Suprapubic skin (tissue), 4 donors: Measurements from ENCODE around the gene TEP1. TPM values are rescaled to one million over a fixed set of nuclear protein-coding genes. Genes with fewer than 3 reads are reported as not detected.

Source experiments
- DNase-seq, 2 donors: peaks; one replicate each; pipeline ENCODE4 v3.0.0-alpha.2; 2019; ENCODE audit warnings: low spot score in 2 of 2
- H3K27ac ChIP-seq: fragments of 200-600 bp; sonication (generic); one replicate; pipeline ENCODE4 v1.5.1; 2019
- H3K27me3 ChIP-seq: fragments of 200-600 bp; sonication (generic); one replicate; pipeline ENCODE4 v1.5.1; 2019
- H3K36me3 ChIP-seq: fragments of 200-600 bp; sonication (generic); one replicate; pipeline ENCODE4 v1.5.1; 2019
- H3K4me1 ChIP-seq: fragments of 200-600 bp; sonication (generic); one replicate; pipeline ENCODE4 v1.5.1; 2019
- H3K4me3 ChIP-seq: fragments of 200-600 bp; sonication (generic); one replicate; pipeline ENCODE4 v1.5.1; 2019; ENCODE audit warnings: mild to moderate bottlenecking
- H3K9me3 ChIP-seq: fragments of 200-600 bp; sonication (generic); one replicate; pipeline ENCODE4 v1.5.1; 2019
- CTCF ChIP-seq, 2 donors: fragments of 200-600 bp in 1 of 2; fragments of 450-650 bp in 1 of 2; sonication (generic) in 1 of 2; IDR thresholded peaks; one replicate each; pipeline ENCODE4 v1.5.1; 2016 to 2019; ENCODE audit warnings: antibody characterized with exemption in 2 of 2, mild to moderate bottlenecking in 1 of 2, moderate library complexity in 1 of 2
- EP300 ChIP-seq: sonication (generic); formaldehyde crosslinking; IDR thresholded peaks from one replicate; pipeline ENCODE4 v1.6.1; 2017; ENCODE audit warnings: antibody characterized with exemption
- POLR2A ChIP-seq, 2 donors: fragments of 450-650 bp; IDR thresholded peaks; one replicate each; pipeline ENCODE4 v1.6.1; 2017; ENCODE audit warnings: antibody characterized with exemption in 2 of 2, mild to moderate bottlenecking in 2 of 2, moderate library complexity in 2 of 2
- POLR2AphosphoS5 ChIP-seq, 3 donors: sonication (generic); formaldehyde crosslinking; IDR thresholded peaks; one replicate each; pipeline ENCODE4 v1.6.1; 2017; ENCODE audit warnings: antibody characterized with exemption in 3 of 3
- WGBS: methylation state at CpG from one replicate; pipeline ENCODE4 v1.1.5; 2018; 5-methylcytosine and 5-hydroxymethylcytosine counted together
- total RNA-seq, 4 donors: library from RNA; depleted of rRNA; stranded (reverse); fragments of >200 nt; gene quantifications; one replicate each; pipeline ENCODE4 v1.1.0, GENCODE V29; 2016

The TEP1 gene
- total RNA-seq, 4 donors from 2014 or later, result 16.3 to 34.0 (median 25.1) TPM

GRCh38 chr14:20380681-20381080 is 32.6 kb downstream of the TEP1 start:
- no peak for DNase-seq
- Histone ChIP-seq H3K4me1 (no peaks in the 10 kb centered on the region), H3K9me3 (no peaks in the 10 kb centered on the region), H3K27ac (no peak overlapping the region), H3K36me3 (peaks cover 100% of the 10 kb centered on the region), H3K27me3 (no peaks in the 10 kb centered on the region), H3K4me3 (no peak overlapping the region)
- WGBS, result 87% methylated on average over 6 of the region's 6 CpGs
- TF ChIP-seq POLR2AphosphoS5 (IDR thresholded peaks at IDR 0.05) (no peak), EP300 (no peak), CTCF (IDR thresholded peaks at IDR 0.05) (no peak), POLR2A (IDR thresholded peaks at IDR 0.05) (no peak)

DNA sequence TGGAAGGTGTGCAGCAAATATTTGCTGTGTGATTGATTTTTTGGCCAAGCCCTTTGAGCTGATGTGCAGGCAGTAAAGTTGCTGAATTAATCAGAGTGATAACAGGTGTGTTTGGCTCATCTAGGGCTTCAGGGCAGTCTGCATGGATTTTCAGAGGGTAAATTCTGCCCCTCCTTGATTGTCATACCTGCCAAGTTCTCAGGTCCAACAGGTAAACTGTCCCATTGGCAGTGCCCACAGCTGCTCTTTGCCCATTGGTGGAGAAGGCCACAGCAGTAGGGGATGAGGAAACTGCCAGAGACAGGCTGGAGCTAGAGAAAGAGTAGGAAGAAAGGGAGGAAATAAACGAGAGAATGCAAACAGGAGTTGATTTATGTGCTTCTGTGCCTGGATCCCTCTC is 33.6 kb downstream of the TEP1 start:
- Histone ChIP-seq H3K9me3 (no peaks in the 10 kb centered on the region), H3K27me3 (no peaks in the 10 kb centered on the region), H3K36me3 (peaks cover 100% of the 10 kb centered on the region), H3K4me1 (no peaks in the 10 kb centered on the region), H3K27ac (no peak overlapping the region), H3K4me3 (no peak overlapping the region)
- TF ChIP-seq CTCF (IDR thresholded peaks at IDR 0.05) (no peak), EP300 (no peak), POLR2A (IDR thresholded peaks at IDR 0.05) (no peak), POLR2AphosphoS5 (IDR thresholded peaks at IDR 0.05) (no peak)
- 33% methylated on average over 1 of the region's 1 CpG for WGBS
- DNase-seq, result no peak

GRCh38 chr14:20377171-20377570 is 36.1 kb downstream of the TEP1 start:
- Histone ChIP-seq H3K27me3 (no peaks in the 10 kb centered on the region), H3K36me3 (peaks cover 100% of the 10 kb centered on the region), H3K4me1 (no peaks in the 10 kb centered on the region), H3K27ac (no peak overlapping the region), H3K9me3 (no peaks in the 10 kb centered on the region), H3K4me3 (no peak overlapping the region)
- DNase-seq, result no peak
- WGBS, result 96% methylated on average over 2 of the region's 2 CpGs
- no peak for TF ChIP-seq POLR2A (IDR thresholded peaks at IDR 0.05)
- TF ChIP-seq POLR2AphosphoS5 (IDR thresholded peaks at IDR 0.05), result no peak
- no peak for TF ChIP-seq CTCF (IDR thresholded peaks at IDR 0.05)
- no peak for TF ChIP-seq EP300

DNA sequence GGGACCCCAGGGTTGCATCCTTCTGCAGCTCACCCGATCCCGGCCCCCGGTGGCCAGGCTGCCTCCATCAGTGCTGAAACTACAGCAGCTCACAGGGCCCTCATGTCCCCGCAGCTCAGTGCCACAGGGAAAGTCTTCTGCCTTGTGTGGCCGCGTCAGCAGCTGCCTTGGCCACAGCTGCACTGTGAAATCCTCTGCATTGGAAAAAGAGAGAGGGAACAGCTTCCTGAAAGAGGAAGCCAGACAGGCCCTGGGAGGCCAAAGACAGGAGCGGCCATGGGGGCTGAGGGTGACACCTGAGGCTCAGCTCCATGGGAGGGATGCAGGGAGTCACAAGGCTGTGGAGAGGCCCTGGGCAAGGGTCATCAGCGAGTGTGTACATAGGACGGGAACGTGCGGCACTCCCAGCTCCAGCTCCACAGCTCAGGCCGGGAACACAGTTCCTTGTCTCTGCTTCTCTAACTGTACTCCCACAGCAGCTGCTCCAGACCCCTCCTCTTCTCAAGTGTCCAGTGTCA is 37.2 kb downstream of the TEP1 start:
- TF ChIP-seq CTCF (IDR thresholded peaks at IDR 0.05) (no peak), POLR2AphosphoS5 (IDR thresholded peaks at IDR 0.05) (no peak), POLR2A (IDR thresholded peaks at IDR 0.05) (no peak), EP300 (no peak)
- H3K27ac ChIP-seq, result no peak overlapping the region
- H3K27me3 ChIP-seq, result no peaks in the 10 kb centered on the region
- no peaks in the 10 kb centered on the region for H3K9me3 ChIP-seq
- no peak overlapping the region for H3K4me3 ChIP-seq
- DNase-seq, result no peak
- peaks cover 100% of the 10 kb centered on the region for H3K36me3 ChIP-seq
- H3K4me1 ChIP-seq, result no peaks in the 10 kb centered on the region
- WGBS, result 98% methylated on average over 7 of the region's 12 CpGs

DNA sequence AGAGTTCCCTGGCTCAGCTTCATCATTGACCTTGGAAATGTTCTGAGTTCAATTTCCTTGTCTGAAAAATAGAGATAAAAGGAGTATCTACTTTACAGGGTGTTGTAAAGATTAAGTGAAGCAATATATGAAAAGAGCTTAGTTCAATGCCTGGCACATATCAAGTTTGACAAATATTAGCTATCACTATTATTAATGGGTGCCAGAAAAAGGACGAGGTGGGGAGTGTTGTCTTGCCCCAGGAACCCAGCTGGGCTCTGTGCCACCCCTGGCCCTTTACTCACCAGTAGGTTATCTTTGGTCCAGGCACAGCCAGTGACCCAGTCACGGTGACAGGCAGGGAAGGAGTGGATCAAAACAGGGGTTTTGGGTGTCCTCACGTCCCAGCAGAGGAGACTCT is 37.8 kb downstream of the TEP1 start:
- Histone ChIP-seq H3K27ac (no peak overlapping the region), H3K36me3 (peaks cover 100% of the 10 kb centered on the region), H3K9me3 (no peaks in the 10 kb centered on the region), H3K4me3 (no peak overlapping the region), H3K27me3 (no peaks in the 10 kb centered on the region), H3K4me1 (no peaks in the 10 kb centered on the region)
- DNase-seq, result no peak
- WGBS, result 84% methylated on average over 3 of the region's 3 CpGs
- TF ChIP-seq EP300, result no peak
- no peak for TF ChIP-seq POLR2A (IDR thresholded peaks at IDR 0.05)
- TF ChIP-seq CTCF (IDR thresholded peaks at IDR 0.05), result no peak
- no peak for TF ChIP-seq POLR2AphosphoS5 (IDR thresholded peaks at IDR 0.05)
